ENCODE measurements around the gene WDR90.

The WDR90 gene

GRCh38 chr16:648781-649589 is at the start of gene WDR90:
TSS of gene WDR90 (plus strand) at chr16:649365. CDS start at chr16:649417, 52 bp downstream.
- DNase-seq: peak; percentile 96

GRCh38 chr16:600781-601180 is 48.4 kb upstream of the WDR90 start:
- DNase-seq: no peak

DNA sequence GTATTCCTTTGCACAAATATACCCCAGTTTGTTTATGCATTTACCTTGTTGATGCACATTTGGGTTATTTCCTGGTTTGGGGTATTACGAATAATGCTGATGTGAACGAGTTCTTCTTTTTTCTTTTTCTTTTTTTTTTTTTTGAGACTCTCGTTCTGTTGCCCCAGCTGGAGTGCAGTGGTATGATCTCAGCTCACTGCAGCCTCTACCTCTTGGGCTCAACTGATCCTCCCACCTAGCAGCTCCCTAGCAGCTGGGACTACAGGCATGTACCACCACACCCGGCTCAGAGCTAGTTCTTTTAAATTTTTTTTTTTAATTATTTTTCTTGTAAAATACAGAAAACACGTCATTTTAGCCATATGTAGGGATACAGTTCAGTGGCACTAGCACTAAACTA is 45.2 kb upstream of the WDR90 start:
- DNase-seq: no peak

DNA sequence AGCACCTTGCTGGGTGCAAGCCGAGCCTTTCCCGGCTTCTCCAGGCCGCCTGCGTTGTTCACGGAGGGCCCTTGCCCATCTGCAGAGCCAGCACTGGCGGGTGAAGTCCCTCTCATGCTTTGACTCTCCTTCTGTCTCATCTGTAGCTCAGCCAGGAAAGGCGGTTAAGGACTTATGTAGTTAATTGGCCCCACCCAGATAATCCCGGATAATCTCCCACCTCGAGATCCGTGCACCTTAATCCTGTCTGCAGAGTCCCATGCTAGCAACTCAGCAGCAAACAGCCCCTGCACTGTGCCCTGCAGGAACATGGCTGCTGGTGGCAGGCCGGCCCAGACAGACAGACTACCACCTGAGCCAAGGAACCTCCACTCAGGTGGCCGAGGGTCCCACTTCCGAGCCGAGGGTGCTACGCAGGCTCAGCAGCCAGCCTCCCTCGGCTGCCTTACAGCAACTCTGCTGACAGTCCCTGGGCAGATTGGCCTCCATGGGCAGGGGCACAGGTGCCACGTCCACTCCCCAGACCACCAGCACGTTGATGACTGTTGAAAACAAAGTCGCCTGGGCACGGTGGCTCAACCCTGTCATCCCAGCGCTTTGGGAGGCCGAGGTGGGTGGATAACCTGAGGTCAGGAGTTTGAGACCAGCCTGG is 42.4 kb upstream of the WDR90 start:
- no peak for DNase-seq

DNA sequence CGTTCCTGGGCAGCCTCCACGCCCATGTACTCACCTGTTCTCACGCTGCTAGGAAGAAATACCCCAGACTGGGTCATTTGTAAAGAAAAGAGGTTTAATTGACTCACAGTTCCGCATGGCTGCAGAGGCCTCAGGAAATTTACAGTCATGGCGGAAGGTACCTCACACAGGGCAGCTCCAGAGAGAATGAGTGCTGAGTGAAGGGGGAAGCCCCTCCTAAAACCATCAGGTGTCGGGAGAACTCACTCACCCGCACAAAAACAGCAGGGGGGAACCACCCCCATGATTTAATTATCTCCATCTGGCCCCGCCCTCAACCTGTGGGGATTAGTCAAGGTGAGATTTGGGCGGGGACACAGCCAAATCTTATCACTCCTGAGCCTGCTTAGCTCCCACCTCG is 41.1 kb upstream of the WDR90 start:
- peak; percentile 83 for DNase-seq

DNA sequence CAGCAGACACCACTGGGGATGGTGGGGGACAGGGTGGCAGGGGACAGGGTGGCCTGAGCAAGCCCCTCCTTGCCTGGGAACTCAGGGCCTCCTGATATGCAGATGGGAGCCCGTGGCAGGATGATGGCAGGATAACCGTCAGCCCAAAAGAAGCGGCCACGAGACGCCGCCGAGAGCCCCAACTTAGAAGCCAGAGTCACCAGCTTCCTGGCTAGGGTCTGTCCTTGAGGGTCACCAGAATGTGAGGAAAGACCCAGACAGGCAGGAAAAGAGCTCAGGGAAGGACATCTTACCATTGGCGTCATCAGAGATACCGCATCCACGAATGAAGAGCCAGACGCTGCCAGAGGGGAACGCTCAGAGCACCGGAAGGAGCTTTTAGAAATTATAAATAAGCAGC is 39.8 kb upstream of the WDR90 start:
- no peak for DNase-seq

GRCh38 chr16:609984-610383 is 39.2 kb upstream of the WDR90 start:
- DNase-seq: no peak

- peak; percentile 76 for DNase-seq
These were observed 38.4 kb upstream of the WDR90 start for GRCh38 chr16:610513-611381.

- DNase-seq: no peak
These were observed 34.0 kb upstream of the WDR90 start for GRCh38 chr16:615122-615521.

DNA sequence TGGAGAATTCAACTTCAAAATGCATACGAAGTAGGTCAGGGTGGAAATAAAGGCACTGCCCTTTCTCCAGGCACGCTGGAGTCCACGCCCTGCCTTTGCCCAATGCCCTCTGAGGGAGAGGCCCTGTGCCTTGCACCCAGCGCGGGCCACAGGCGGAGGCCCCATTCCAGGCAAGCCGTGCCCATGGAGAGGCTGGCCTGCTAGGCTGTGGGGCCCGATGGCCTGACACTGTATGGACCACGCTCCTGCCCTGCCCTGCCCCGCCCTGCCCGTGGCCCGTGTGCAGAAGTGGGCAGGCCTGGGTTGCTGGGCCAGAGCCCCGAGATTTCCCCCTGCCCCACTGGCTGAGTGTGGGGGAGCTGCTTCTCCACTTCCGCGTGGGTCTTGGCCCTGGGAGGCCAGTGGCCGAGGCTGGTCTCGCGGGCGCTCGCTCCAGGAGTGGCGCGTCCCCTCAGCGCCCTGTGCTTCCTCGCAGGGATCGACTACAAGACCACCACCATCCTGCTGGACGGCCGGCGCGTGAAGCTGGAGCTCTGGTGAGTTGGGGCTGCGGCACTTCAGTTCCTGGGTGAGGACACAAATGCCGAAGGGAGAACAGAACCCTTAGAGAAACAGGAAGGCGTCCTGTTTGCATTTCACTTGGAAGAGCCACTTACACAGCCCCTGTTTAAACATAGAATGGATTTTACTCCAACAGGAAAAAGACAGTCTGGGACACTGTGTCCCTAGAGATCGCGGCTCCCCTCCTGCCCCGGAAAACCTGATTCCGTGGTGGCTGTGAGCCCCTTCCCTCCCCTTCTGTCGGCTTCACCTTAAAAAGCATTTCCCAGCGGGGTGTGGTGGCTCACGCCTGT is 32.2 kb upstream of the WDR90 start:
- DNase-seq: no peak

DNA sequence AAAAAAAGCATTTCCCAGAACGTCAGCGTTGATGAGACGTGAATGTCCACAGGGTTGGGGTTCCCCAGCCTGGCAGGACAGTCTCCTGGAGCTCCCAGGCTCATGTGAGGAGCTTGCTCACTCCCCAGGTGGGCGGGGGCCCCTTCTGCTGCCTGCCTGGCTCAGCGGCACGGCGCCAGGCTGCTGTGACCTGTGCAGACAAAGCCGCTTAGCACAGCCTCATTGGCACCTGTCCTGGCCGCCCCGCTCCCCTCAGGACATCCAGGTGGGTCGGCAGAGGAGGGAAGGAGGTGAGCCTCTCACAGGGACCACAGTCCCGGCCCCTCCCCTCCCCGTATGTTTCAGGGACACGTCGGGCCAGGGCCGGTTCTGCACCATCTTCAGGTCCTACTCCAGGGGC is 31.3 kb upstream of the WDR90 start:
- no peak for DNase-seq

- no peak for DNase-seq
These were observed 29.6 kb upstream of the WDR90 start for GRCh38 chr16:619476-620100.

DNA sequence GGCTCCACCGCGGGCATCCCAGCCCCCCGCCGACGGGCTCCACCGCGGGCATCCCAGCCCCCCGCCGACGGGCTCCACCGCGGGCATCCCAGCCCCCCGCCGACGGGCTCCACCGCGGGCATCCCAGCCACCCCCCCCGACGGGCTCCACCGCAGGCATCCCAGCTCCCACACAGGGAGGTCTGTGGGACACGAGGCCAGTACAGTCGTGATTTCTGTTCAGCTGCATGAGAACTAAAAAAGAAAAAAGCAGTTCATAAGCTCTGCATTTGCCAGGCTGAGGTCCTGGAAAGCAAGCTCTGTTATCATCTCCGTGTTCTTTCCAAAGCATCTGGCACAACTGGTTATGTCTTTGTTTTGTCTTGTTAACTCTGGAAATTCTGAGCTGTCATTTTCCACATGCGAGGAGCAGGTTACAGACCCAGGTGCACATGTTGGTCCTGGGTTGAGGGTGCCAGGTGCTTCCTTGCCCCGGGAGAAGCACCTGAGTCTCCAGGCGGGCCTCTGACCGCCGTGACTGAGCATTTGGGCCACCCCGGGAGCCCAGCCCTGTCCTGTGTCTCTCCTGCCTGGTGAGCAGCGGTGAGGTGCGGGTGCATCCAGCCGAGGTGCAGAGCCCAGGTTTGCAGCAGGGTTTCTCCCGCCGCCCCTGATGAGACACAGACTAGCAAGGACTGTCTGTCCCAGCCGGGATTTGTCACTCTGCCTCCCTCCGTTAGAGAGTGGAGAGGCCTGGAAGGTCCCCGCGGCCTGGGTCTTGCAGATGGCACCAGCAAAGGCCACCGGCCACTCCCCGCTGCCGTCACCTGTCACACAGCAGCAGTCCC is 28.3 kb upstream of the WDR90 start:
- no peak for DNase-seq

GRCh38 chr16:621526-622105 is 27.5 kb upstream of the WDR90 start:
- DNase-seq: no peak

DNA sequence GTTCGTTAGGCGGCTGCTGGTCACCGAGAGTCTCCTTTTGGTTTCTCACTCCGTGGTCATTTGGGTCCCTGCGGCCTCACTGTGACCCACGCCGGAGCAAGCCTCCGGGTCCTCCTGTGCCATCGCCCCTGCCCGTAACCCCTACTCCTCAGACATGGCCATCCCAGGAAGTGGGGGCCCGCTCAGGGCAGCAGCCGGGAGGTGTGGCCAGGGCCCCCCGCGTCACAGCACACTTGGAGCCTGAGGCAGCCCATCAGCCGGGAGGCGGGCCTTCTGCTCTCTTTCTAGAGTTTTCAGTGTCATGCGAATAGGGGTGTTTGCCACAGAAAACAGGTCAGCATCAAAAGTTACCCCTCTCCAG is 26.3 kb upstream of the WDR90 start:
- no peak for DNase-seq

DNA sequence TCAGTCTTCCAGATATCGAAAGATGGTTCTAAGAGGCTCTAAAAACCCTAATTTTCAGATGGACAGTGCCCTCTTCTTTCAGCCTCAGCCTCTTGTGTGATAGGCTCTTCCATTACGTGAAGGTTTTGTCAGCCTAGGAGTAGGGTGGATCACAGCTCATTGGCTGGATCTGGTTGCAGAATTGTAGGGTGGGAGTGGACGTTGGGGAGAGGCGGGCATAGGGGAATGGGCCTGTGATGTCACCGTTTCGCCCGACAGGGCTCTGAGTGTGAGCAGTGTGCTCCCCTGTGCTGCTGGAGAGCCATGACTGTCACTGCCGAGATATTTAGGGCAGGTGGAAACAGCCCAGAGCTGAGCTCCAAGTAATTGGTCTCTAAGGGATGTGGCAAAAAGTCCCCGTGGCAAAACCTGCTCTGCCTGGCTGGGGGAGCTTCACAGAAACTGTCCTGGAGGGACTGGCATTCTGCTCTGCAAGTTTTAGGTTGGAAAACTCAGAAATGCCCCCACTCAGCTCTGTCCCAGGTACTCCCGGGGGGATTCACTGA is 24.6 kb upstream of the WDR90 start:
- no peak for DNase-seq

GRCh38 chr16:625117-625976 is 23.8 kb upstream of the WDR90 start:
- DNase-seq: no peak

GRCh38 chr16:625977-626765 is 23.0 kb upstream of the WDR90 start:
- no peak for DNase-seq
